ENCODE measurements around the gene FAM120B. TPM values are rescaled to one million over a fixed set of nuclear protein-coding genes. Genes with fewer than 3 reads are reported as not detected.

Gene FAM120B
- total and polyA plus RNA-seq, 2 of the 4 experiments (the other 2 are of a cell fraction), result 15.3 to 28.0 TPM

GRCh38 chr6:170287371-170287876, 19.1 kb upstream of the FAM120B start:
- H3K79me1 ChIP-seq (ENCODE audit: low read depth in 1 of 2, low read length in 2 of 2), result no peaks in the 10 kb centered on the region
- no peak overlapping the region for H3K4ac ChIP-seq (ENCODE audit: low read depth, low read length)
- no peak overlapping the region for H3K56ac ChIP-seq (ENCODE audit: extremely low read depth, insufficient read depth, low read length)
- H3K14ac ChIP-seq (replicated peaks; ENCODE audit: low read depth, low read length), result no peak overlapping the region
- H3K4me2 ChIP-seq (ENCODE audit: low read depth, low read length), result no peak overlapping the region
- no TSS peak for BruUV-seq (replicated peaks)
- no peak overlapping the region for H3K23ac ChIP-seq (ENCODE audit: low read depth, low read length)
- no peak overlapping the region for H3K27ac ChIP-seq (ENCODE audit: insufficient read depth, low read length)
- dilution Hi-C loops (cut with HindIII; ENCODE audit: low sequenced_read_pairs, unreplicated experiment), result no loop called here
- no peaks in the 10 kb centered on the region for H3K9me1 ChIP-seq (ENCODE audit: insufficient read depth, low read length)
- H4K5ac ChIP-seq (ENCODE audit: low read depth, low read length), result no peak overlapping the region
- no peak overlapping the region for H2AK9ac ChIP-seq (replicated peaks; ENCODE audit: low read depth, low read length, poor library complexity)
- no peak overlapping the region for H2AFZ ChIP-seq (replicated peaks; ENCODE audit: low read length, poor library complexity)
- peaks cover 57% of the 10 kb centered on the region for H3K27me3 ChIP-seq (ENCODE audit: control insufficient read depth, insufficient read depth, low read length)
- H4K8ac ChIP-seq (ENCODE audit: low read depth in 2 of 2, low read length in 2 of 2), result no peak overlapping the region
- H3K36me3 ChIP-seq (ENCODE audit: control insufficient read depth, insufficient read depth, low read length), result no peaks in the 10 kb centered on the region
- CTCF ChIA-PET, result no interaction called here
- H2BK15ac ChIP-seq (ENCODE audit: low read depth, low read length), result no peak overlapping the region
- no peak overlapping the region for H2BK20ac ChIP-seq (ENCODE audit: low read depth, low read length)
- H3K9ac ChIP-seq (ENCODE audit: low read depth, low read length), result no peak overlapping the region
- no peak for TF ChIP-seq RFX5 (IDR thresholded peaks at IDR 0.05; ENCODE audit: low read depth, low read length)
- TF ChIP-seq RCOR1 (IDR thresholded peaks at IDR 0.05; ENCODE audit: insufficient replicate concordance, low read length), result no peak
- TF ChIP-seq USF2 (IDR thresholded peaks at IDR 0.05; ENCODE audit: low read depth, low read length), result no peak
- no peak for TF ChIP-seq CEBPB (IDR thresholded peaks at IDR 0.05; ENCODE audit: low read depth, low read length)
- no peak for TF ChIP-seq BHLHE40 (IDR thresholded peaks at IDR 0.05; ENCODE audit: low read depth, low read length)
- no peak for TF ChIP-seq FOS (IDR thresholded peaks at IDR 0.05; ENCODE audit: low read depth, low read length)
- no peak for TF ChIP-seq MXI1 (IDR thresholded peaks at IDR 0.05; ENCODE audit: borderline replicate concordance, low read depth, low read length)
- no peak for TF ChIP-seq RAD21 (IDR thresholded peaks at IDR 0.05; ENCODE audit: low read length)
- TF ChIP-seq CHD1 (IDR thresholded peaks at IDR 0.05; ENCODE audit: low read depth, low read length), result no peak
- no peak for TF ChIP-seq MAFK (IDR thresholded peaks at IDR 0.05; ENCODE audit: low read depth, low read length)
- TF ChIP-seq CTCF (conservative IDR thresholded peaks at IDR 0.05; ENCODE audit: low read depth, low read length), result no peak
- TF ChIP-seq MAZ (IDR thresholded peaks at IDR 0.05; ENCODE audit: borderline replicate concordance, low read depth, low read length), result no peak
- TF ChIP-seq POLR2A (IDR thresholded peaks at IDR 0.05; ENCODE audit: low read depth, low read length), result no peak
- TF ChIP-seq NFE2L2 (IDR thresholded peaks at IDR 0.05; ENCODE audit: low read depth, low read length), result no peak
- TF ChIP-seq, protein P1, sequence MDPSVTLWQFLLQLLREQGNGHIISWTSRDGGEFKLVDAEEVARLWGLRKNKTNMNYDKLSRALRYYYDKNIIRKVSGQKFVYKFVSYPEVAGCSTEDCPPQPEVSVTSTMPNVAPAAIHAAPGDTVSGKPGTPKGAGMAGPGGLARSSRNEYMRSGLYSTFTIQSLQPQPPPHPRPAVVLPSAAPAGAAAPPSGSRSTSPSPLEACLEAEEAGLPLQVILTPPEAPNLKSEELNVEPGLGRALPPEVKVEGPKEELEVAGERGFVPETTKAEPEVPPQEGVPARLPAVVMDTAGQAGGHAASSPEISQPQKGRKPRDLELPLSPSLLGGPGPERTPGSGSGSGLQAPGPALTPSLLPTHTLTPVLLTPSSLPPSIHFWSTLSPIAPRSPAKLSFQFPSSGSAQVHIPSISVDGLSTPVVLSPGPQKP (IDR thresholded peaks at IDR 0.05; ENCODE audit: borderline replicate concordance, low read depth, low read length), result no peak
- TF ChIP-seq SMC3 (IDR thresholded peaks at IDR 0.05; ENCODE audit: low read depth, low read length), result no peak
- H2BK120ac ChIP-seq (ENCODE audit: low read depth, low read length), result no peak overlapping the region
- no peak overlapping the region for H2BK5ac ChIP-seq (ENCODE audit: low read depth, low read length, poor library complexity, severe bottlenecking)
- in situ Hi-C loops (cut with MboI; ENCODE audit: low sequenced_read_pairs), result no loop called here
- intact Hi-C loops (cut with micrococcal nuclease), result no loop called here
- no peak for ATAC-seq (ENCODE audit: low read depth)
- no peak overlapping the region for H2AK5ac ChIP-seq (ENCODE audit: low read depth, low read length)
- H3K18ac ChIP-seq (ENCODE audit: low read depth, low read length), result no peak overlapping the region
- no peaks in the 10 kb centered on the region for H4K20me1 ChIP-seq (ENCODE audit: insufficient read depth, low read length)
- no peak for DNase-seq
- H3K4me1 ChIP-seq (ENCODE audit: control insufficient read depth, insufficient read depth, low read length), result no peaks in the 10 kb centered on the region; the same call in 1 of the 2 replicates
- H3K9me3 ChIP-seq (ENCODE audit: control insufficient read depth, insufficient read depth, low read length), result no peaks in the 10 kb centered on the region
- no peak overlapping the region for H4K91ac ChIP-seq (ENCODE audit: insufficient read depth, low read depth, low read length)
- POLR2A ChIA-PET (ENCODE audit: unreplicated experiment), result no interaction called here
- WGBS, 2 experiments (ENCODE audit: extremely low coverage in 2 of 2, insufficient read length in 1 of 2), result 89% methylated on average over 5 of the region's 12 CpGs; no CpG with 5 or more reads in 1 of the 2 experiments
- no peak overlapping the region for H3K4me3 ChIP-seq (ENCODE audit: insufficient read depth, low read depth, low read length)
